ENCODE measurements around the gene DYRK2.
"Not testable (repeated sequence)": the region's sequence is repeated elsewhere in the genome, so short reads cannot be mapped to it uniquely, and the experiment has no call there.

Gene DYRK2

GRCh38 chr12:67669934-67670631 is 21.5 kb downstream of the DYRK2 start:
- in situ Hi-C loops (cut with MboI; ENCODE audit: low sequenced_read_pairs) = no loop called here

- in situ Hi-C loops (cut with MboI; ENCODE audit: low sequenced_read_pairs) = no loop called here
Measured at GRCh38 chr12:67671419-67671818, 22.9 kb downstream of the DYRK2 start.

- in situ Hi-C loops (cut with MboI; ENCODE audit: low sequenced_read_pairs) = no loop called here
Measured at GRCh38 chr12:67671892-67672291, 23.3 kb downstream of the DYRK2 start.

GRCh38 chr12:67672507-67672906 is 24.0 kb downstream of the DYRK2 start:
- in situ Hi-C loops (cut with MboI; ENCODE audit: low sequenced_read_pairs) = not testable (repeated sequence)

- in situ Hi-C loops (cut with MboI; ENCODE audit: low sequenced_read_pairs) = not testable (repeated sequence)
Measured at GRCh38 chr12:67673509-67673908, 25.0 kb downstream of the DYRK2 start.

GRCh38 chr12:67674417-67674816 is 25.9 kb downstream of the DYRK2 start:
- in situ Hi-C loops (cut with MboI; ENCODE audit: low sequenced_read_pairs) = no loop called here

- in situ Hi-C loops (cut with MboI; ENCODE audit: low sequenced_read_pairs) = no loop called here
Measured at GRCh38 chr12:67676624-67677023, 28.1 kb downstream of the DYRK2 start.

GRCh38 chr12:67677166-67677565 is 28.6 kb downstream of the DYRK2 start:
- in situ Hi-C loops (cut with MboI; ENCODE audit: low sequenced_read_pairs) = no loop called here

- in situ Hi-C loops (cut with MboI; ENCODE audit: low sequenced_read_pairs) = no loop called here
Measured at GRCh38 chr12:67681105-67681778, 32.7 kb downstream of the DYRK2 start.

GRCh38 chr12:67681941-67682620 is 33.5 kb downstream of the DYRK2 start:
- in situ Hi-C loops (cut with MboI; ENCODE audit: low sequenced_read_pairs) = no loop called here

GRCh38 chr12:67689385-67689784 is 40.8 kb downstream of the DYRK2 start:
- in situ Hi-C loops (cut with MboI; ENCODE audit: low sequenced_read_pairs) = no loop called here

- in situ Hi-C loops (cut with MboI; ENCODE audit: low sequenced_read_pairs) = no loop called here
Measured at GRCh38 chr12:67690656-67691055, 42.1 kb downstream of the DYRK2 start.

GRCh38 chr12:67691220-67691619 is 42.7 kb downstream of the DYRK2 start:
- in situ Hi-C loops (cut with MboI; ENCODE audit: low sequenced_read_pairs) = no loop called here

GRCh38 chr12:67692135-67692534 is 43.6 kb downstream of the DYRK2 start:
- in situ Hi-C loops (cut with MboI; ENCODE audit: low sequenced_read_pairs) = no loop called here

GRCh38 chr12:67692966-67693365 is 44.4 kb downstream of the DYRK2 start:
- in situ Hi-C loops (cut with MboI; ENCODE audit: low sequenced_read_pairs) = no loop called here

GRCh38 chr12:67693894-67694293 is 45.3 kb downstream of the DYRK2 start:
- in situ Hi-C loops (cut with MboI; ENCODE audit: low sequenced_read_pairs) = no loop called here

GRCh38 chr12:67694306-67694900 is 45.9 kb downstream of the DYRK2 start:
- in situ Hi-C loops (cut with MboI; ENCODE audit: low sequenced_read_pairs) = no loop called here

- in situ Hi-C loops (cut with MboI; ENCODE audit: low sequenced_read_pairs) = no loop called here
Measured at GRCh38 chr12:67695974-67696373, 47.4 kb downstream of the DYRK2 start.

- in situ Hi-C loops (cut with MboI; ENCODE audit: low sequenced_read_pairs) = no loop called here
Measured at GRCh38 chr12:67697443-67697842, 48.9 kb downstream of the DYRK2 start.

GRCh38 chr12:67697967-67698366 is 49.4 kb downstream of the DYRK2 start:
- in situ Hi-C loops (cut with MboI; ENCODE audit: low sequenced_read_pairs) = no loop called here

- in situ Hi-C loops (cut with MboI; ENCODE audit: low sequenced_read_pairs) = no loop called here
Measured at GRCh38 chr12:67698672-67699581, 50.4 kb downstream of the DYRK2 start.
